Fibroblast of lung (primary cell): ENCODE results near the gene SMARCAL1. TPM values are rescaled to one million over a fixed set of nuclear protein-coding genes. Genes with fewer than 3 reads are reported as not detected.
"Not testable (repeated sequence)": the region's sequence is repeated elsewhere in the genome, so short reads cannot be mapped to it uniquely, and the experiment has no call there.

Source experiments
- DNase-seq, 2 donors: peaks; one replicate each; pipeline versions ENCODE4 v3.0.0 to v3.0.0-alpha.2; 2010; ENCODE audit warnings: low read depth in 2 of 2
- H2AFZ ChIP-seq: 2 replicates; pipeline ENCODE4 v1.5.1; 2012; ENCODE audit warnings: low read length, control low read depth, inconsistent platforms
- H3K27ac ChIP-seq: 2 replicates; pipeline ENCODE4 v1.5.1; 2011; ENCODE audit warnings: low read length, control low read depth; ENCODE audit not compliant: insufficient read depth
- H3K27me3 ChIP-seq: 2 replicates; pipeline ENCODE4 v1.5.1; 2011; ENCODE audit warnings: mild to moderate bottlenecking, low read length; ENCODE audit not compliant: control insufficient read depth, insufficient read depth
- H3K36me3 ChIP-seq: 2 replicates; pipeline ENCODE4 v1.5.1; 2011; ENCODE audit warnings: low read length; ENCODE audit not compliant: control insufficient read depth, insufficient read depth
- H3K4me1 ChIP-seq: 2 replicates; pipeline ENCODE4 v1.5.1; 2011; ENCODE audit warnings: low read length; ENCODE audit not compliant: control insufficient read depth, insufficient read depth; ENCODE audit errors: extremely low read depth
- H3K4me2 ChIP-seq: 2 replicates; pipeline ENCODE4 v1.5.1; 2011; ENCODE audit warnings: low read length, control low read depth; ENCODE audit not compliant: insufficient read depth; ENCODE audit errors: extremely low read depth
- H3K4me3 ChIP-seq, 4 experiments: fragments of 200-600 bp in 1 of 4; sonication (generic) in 1 of 4; replicated peaks in 1 of 4; 2 replicates each; pipeline ENCODE4 v1.5.1; 2011 to 2016; ENCODE audit warnings: low read length in 4 of 4, low read depth in 3 of 4, mild to moderate bottlenecking in 3 of 4, control low read depth in 2 of 4, inconsistent platforms in 1 of 4, mixed read lengths in 1 of 4; ENCODE audit not compliant: insufficient read depth in 1 of 4; ENCODE audit errors: control extremely low read depth in 1 of 4
- H3K79me2 ChIP-seq: 2 replicates; pipeline ENCODE4 v1.5.1; 2012; ENCODE audit warnings: mild to moderate bottlenecking, low read length, inconsistent platforms; ENCODE audit not compliant: control insufficient read depth, insufficient read depth
- H3K9ac ChIP-seq: 2 replicates; pipeline ENCODE4 v1.5.1; 2011; ENCODE audit warnings: mild to moderate bottlenecking, low read length, control low read depth; ENCODE audit not compliant: insufficient read depth
- H3K9me3 ChIP-seq: 2 replicates; pipeline ENCODE4 v1.5.1; 2012; ENCODE audit warnings: low read depth, low read length; ENCODE audit not compliant: control insufficient read depth, insufficient read depth
- H4K20me1 ChIP-seq: 2 replicates; pipeline ENCODE4 v1.5.1; 2011; ENCODE audit warnings: low read length; ENCODE audit not compliant: control insufficient read depth, insufficient read depth; ENCODE audit errors: extremely low read depth
- EZH2 ChIP-seq: IDR thresholded peaks from 2 replicates; pipeline ENCODE4 v1.5.1; 2012; ENCODE audit warnings: low read length, control low read depth, mild to moderate bottlenecking; ENCODE audit errors: missing control alignments
- polyA plus RNA-seq, 2 donors: library from polyadenylated mRNA; depleted of rRNA in 1 of 2; stranded (reverse) in 1 of 2; unstranded in 1 of 2; fragments of >200 nt; gene quantifications; 2 replicates each; pipeline ENCODE4 v1.2.1, GENCODE V29; 2011 to 2012; ENCODE audit warnings: missing spikeins in 1 of 2
- total RNA-seq: library from RNA; depleted of rRNA; stranded (reverse); fragments of >200 nt; gene quantifications from 2 replicates; pipeline ENCODE4 v1.2.1, GENCODE V29; 2014
- TF ChIP-seq, protein P1 (sequence below), 2 donors: IDR thresholded peaks in 1 of 2; conservative IDR thresholded peaks in 1 of 2; 1 replicate in 1 of 2; 2 replicates in 1 of 2; pipeline ENCODE4 v1.5.1; 2011 to 2012; ENCODE audit warnings: low read length in 2 of 2, control low read depth in 1 of 2, inconsistent platforms in 1 of 2, low read depth in 1 of 2, mild to moderate bottlenecking in 1 of 2

The SMARCAL1 gene
- total and polyA plus RNA-seq, 2 donors (not counting 1 experiment from before 2014, with no cell fraction given): 21.5 to 25.1 TPM

GRCh38 chr2:216508229-216508628, 95.9 kb downstream of the SMARCAL1 start:
- H3K36me3 ChIP-seq: peaks cover 6% of the 10 kb centered on the region
- no peak overlapping the region for H3K4me2 ChIP-seq
- H2AFZ ChIP-seq: no peak overlapping the region
- no peaks in the 10 kb centered on the region for H4K20me1 ChIP-seq
- H3K79me2 ChIP-seq: no peaks in the 10 kb centered on the region
- H3K27me3 ChIP-seq: no peaks in the 10 kb centered on the region
- no peak overlapping the region for H3K4me3 ChIP-seq
- TF ChIP-seq, protein P1, sequence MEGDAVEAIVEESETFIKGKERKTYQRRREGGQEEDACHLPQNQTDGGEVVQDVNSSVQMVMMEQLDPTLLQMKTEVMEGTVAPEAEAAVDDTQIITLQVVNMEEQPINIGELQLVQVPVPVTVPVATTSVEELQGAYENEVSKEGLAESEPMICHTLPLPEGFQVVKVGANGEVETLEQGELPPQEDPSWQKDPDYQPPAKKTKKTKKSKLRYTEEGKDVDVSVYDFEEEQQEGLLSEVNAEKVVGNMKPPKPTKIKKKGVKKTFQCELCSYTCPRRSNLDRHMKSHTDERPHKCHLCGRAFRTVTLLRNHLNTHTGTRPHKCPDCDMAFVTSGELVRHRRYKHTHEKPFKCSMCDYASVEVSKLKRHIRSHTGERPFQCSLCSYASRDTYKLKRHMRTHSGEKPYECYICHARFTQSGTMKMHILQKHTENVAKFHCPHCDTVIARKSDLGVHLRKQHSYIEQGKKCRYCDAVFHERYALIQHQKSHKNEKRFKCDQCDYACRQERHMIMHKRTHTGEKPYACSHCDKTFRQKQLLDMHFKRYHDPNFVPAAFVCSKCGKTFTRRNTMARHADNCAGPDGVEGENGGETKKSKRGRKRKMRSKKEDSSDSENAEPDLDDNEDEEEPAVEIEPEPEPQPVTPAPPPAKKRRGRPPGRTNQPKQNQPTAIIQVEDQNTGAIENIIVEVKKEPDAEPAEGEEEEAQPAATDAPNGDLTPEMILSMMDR (conservative IDR thresholded peaks at IDR 0.05 in 1 of 2, IDR thresholded peaks at IDR 0.05 in 1 of 2; ENCODE audit: low read depth in 1 of 2, low read length in 2 of 2): no peak
- no peak for TF ChIP-seq EZH2
- no peaks in the 10 kb centered on the region for H3K4me1 ChIP-seq
- H3K27ac ChIP-seq: no peak overlapping the region
- no peak overlapping the region for H3K9ac ChIP-seq
- no peaks in the 10 kb centered on the region for H3K9me3 ChIP-seq
- no peak for DNase-seq

DNA sequence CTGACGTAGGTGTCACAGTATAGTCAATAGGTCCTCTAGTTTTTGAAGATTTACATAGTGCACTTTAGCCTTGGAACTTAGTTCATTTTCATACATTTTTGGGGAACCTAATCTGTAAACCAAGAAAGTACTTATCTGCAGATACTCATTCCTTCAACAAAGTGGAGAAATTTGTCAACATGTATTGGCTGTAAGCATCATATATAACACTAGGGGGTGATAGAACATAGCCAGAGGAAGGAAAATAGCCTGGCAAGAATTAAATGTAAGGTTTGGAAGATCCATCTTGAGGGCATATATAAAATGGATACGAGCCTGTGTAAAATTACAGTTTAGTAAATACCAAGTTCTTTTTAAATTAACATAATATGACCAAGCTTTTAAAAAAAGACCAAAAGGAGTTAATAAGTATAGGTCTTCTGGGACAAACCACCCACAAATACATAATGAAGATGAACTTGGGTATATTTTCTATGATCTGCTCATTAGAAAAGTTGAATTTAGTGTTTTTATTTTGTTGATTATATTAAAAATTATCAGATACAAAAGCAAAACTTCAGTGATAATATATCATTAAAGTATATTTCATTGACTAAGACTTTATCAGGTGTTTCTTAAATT, 104.6 kb downstream of the SMARCAL1 start:
- no peak overlapping the region for H3K4me3 ChIP-seq
- H4K20me1 ChIP-seq: no peaks in the 10 kb centered on the region
- H3K79me2 ChIP-seq: no peaks in the 10 kb centered on the region
- H3K9ac ChIP-seq: no peak overlapping the region
- TF ChIP-seq, protein P1 (conservative IDR thresholded peaks at IDR 0.05 in 1 of 2, IDR thresholded peaks at IDR 0.05 in 1 of 2; ENCODE audit: low read depth in 1 of 2, low read length in 2 of 2): peak; percentile 60 to 78
- TF ChIP-seq EZH2: no peak
- no peaks in the 10 kb centered on the region for H3K9me3 ChIP-seq
- H3K27me3 ChIP-seq: no peaks in the 10 kb centered on the region
- H2AFZ ChIP-seq: no peak overlapping the region
- H3K4me2 ChIP-seq: no peak overlapping the region
- H3K4me1 ChIP-seq: peaks cover 3% of the 10 kb centered on the region
- DNase-seq: peak in 1 of 2 donors; percentile 75
- no peak overlapping the region for H3K27ac ChIP-seq
- H3K36me3 ChIP-seq: no peaks in the 10 kb centered on the region

DNA sequence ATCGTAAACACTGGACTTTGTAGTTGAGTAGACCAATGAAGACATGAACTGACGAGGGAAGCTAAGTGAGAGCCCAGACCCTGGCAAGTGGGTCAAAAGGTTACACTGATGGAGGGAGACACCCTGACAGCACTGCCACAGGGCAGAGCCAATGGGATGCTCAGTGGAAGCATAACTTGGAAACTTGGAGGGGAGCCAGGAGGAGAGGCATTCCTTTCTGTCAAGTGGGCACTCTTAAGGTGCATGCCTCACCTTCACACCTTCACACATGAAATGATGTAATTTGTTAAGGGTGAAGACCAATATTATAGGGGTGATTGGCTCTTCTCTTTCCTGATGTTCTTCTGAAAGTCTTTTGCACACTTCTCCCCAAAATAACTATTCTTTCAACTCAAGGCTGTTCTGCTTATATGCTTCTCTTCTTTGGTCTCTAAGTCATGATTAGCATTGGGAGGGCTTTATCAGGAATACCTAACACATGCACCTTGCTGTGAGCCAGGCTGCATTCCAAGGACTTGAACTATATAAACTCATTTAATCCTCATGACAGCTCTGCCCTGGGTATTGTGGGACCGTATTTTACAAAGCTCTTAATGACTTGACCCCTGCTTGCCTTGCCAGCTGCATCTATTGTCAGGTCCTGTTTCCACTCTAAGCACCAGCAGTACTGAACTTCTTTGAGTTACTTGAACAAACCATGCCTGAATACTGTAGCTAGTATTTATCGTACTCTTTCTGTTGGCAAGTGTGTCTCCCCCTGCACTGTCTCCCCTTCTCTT, 105.4 kb downstream of the SMARCAL1 start:
- Histone ChIP-seq H3K27ac (no peak overlapping the region), H3K9me3 (no peaks in the 10 kb centered on the region), H3K4me2 (no peak overlapping the region), H3K4me3 (no peak overlapping the region), H4K20me1 (no peaks in the 10 kb centered on the region), H3K36me3 (no peaks in the 10 kb centered on the region), H3K79me2 (no peaks in the 10 kb centered on the region), H3K4me1 (peaks cover 3% of the 10 kb centered on the region), H3K27me3 (no peaks in the 10 kb centered on the region), H2AFZ (no peak overlapping the region), H3K9ac (no peak overlapping the region)
- TF ChIP-seq, protein P1 (conservative IDR thresholded peaks at IDR 0.05 in 1 of 2, IDR thresholded peaks at IDR 0.05 in 1 of 2; ENCODE audit: low read depth in 1 of 2, low read length in 2 of 2): no peak
- no peak for TF ChIP-seq EZH2
- DNase-seq: no peak

DNA sequence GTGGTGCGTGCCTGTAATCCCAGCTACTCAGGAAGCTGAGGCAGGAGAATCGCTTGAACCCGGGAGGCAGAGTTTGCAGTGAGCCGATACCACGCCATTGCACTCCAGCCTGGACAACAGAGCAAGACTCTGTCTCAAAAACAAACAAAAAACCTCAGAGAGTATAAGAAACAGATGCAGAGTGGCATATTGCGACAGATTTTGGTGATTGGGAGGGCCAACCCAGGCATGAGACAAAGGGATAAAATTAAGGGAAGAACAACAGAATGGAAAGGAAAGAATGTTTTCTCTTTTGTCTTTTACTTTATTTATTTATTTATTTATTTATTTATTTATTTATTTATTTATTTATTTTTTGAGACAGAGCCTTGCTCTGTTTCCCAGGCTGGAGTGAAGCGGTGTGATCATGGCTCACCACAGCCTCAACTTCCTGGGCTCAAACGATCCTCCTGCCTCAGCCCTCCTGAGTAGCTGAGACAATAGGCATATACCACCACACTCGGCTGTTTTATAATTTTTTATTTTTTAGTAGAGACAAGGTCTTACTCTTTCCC, 106.4 kb downstream of the SMARCAL1 start:
- H3K4me1 ChIP-seq, H3K27me3 ChIP-seq, H3K9me3 ChIP-seq, DNase-seq, H3K36me3 ChIP-seq, H4K20me1 ChIP-seq, H3K27ac ChIP-seq, H2AFZ ChIP-seq, H3K9ac ChIP-seq, H3K4me2 ChIP-seq, H3K4me3 ChIP-seq, H3K79me2 ChIP-seq: not testable (repeated sequence)
